GM12801 (cell line): Measurements from ENCODE around the gene CDRT4.

Source experiments
- CTCF ChIP-seq: IDR thresholded peaks from one replicate; pipeline ENCODE4 v1.5.1; 2011; ENCODE audit warnings: control low read depth; ENCODE audit not compliant: insufficient read length; ENCODE audit errors: extremely low read depth

Gene CDRT4

GRCh38 chr17:15480204-15480603, 12.8 kb upstream of the CDRT4 start:
- TF ChIP-seq CTCF: no peak

- TF ChIP-seq CTCF: no peak
Measured at GRCh38 chr17:15479703-15480102, 12.3 kb upstream of the CDRT4 start.

- TF ChIP-seq CTCF: no peak
Measured at GRCh38 chr17:15478845-15479244, 11.4 kb upstream of the CDRT4 start.

- TF ChIP-seq CTCF: no peak
Measured at GRCh38 chr17:15475631-15476354, 8.4 kb upstream of the CDRT4 start.

GRCh38 chr17:15472891-15473290, 5.5 kb upstream of the CDRT4 start:
- TF ChIP-seq CTCF: no peak

- TF ChIP-seq CTCF: no peak
Measured at GRCh38 chr17:15470536-15470935, 3.1 kb upstream of the CDRT4 start.

GRCh38 chr17:15469260-15469659, 1.8 kb upstream of the CDRT4 start:
- no peak for TF ChIP-seq CTCF
